ENCODE measurements around the gene TMEM14A.

- TF ChIP-seq CTCF (optimal IDR thresholded peaks at IDR 0.05 in 1 of 3, IDR thresholded peaks at IDR 0.05 in 1 of 3, conservative IDR thresholded peaks at IDR 0.05 in 1 of 3; ENCODE audit: extremely low read depth in 1 of 3, insufficient read depth in 2 of 3, low read length in 3 of 3) = no peak
- TF ChIP-seq EZH2 (IDR thresholded peaks at IDR 0.05; ENCODE audit: low read length) = no peak
These were observed 23.5 kb downstream of the TMEM14A start for GRCh38 chr6:52694404-52694803.

Measured in keratinocyte (primary cell).